ENCODE data around the gene MPHOSPH8.
"Not testable (repeated sequence)": the region's sequence is repeated elsewhere in the genome, so short reads cannot be mapped to it uniquely, and the experiment has no call there.

MPHOSPH8 gene

DNA sequence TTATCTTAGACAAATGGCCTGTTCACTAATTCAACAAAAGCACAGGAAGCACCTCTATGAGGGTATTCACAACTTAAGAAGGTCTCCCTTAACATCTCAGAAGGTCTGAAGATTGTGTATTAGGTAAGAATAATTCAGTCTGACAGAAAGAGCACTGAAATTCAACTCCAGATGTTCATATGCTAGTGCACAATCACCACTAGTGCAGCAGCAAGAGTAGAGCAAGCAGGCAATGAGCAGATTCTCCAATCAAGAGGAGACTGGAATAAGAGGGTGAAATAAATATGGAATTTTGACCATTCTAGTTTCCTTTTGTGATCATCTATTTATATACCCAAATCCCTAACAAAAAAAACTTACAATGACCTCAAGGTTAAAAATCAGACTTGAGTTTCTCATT lies 52.0 kb downstream of the MPHOSPH8 start:
- no peak for DNase-seq (ENCODE audit: low read depth in 3 of 3)

DNA sequence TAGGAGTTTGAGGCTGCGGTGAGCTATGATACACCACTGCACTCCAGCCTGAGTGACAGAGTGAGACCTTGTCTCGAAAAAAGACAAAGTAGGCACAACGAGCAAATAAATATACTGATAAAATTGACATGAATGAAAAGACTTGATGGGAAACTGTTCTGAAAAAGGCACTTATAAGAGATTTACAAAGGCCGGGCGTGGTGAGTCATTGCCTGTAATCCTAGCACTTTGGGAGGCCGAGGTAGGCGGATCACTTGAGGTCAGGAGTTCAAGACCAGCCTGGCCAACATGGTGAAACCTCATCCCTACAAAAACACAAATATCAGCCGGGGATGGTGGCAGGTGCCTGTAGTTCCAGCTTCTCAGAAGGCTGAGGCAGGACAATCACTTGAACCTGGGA lies 58.0 kb downstream of the MPHOSPH8 start:
- DNase-seq (ENCODE audit: low read depth in 3 of 3), result not testable (repeated sequence)

DNA sequence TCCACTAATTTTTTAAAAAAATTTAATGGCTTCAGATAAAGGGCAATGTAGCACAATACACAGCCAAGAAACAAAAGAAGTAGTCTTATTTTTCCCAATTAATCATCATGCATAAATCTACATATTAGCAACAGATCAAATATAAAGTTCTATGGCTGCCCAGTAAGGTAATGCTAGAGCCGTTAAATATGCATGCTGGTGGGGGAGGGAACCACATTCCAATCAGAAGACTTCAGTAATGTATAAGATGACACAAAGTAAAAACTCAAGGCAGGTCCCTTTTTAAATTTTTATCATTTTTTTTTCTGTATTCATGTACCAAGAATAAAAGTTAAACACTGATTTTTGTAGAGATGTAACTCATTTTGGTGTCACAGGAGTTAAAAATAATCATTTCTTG lies 62.0 kb downstream of the MPHOSPH8 start:
- no peak for DNase-seq (ENCODE audit: low read depth in 3 of 3)

DNA sequence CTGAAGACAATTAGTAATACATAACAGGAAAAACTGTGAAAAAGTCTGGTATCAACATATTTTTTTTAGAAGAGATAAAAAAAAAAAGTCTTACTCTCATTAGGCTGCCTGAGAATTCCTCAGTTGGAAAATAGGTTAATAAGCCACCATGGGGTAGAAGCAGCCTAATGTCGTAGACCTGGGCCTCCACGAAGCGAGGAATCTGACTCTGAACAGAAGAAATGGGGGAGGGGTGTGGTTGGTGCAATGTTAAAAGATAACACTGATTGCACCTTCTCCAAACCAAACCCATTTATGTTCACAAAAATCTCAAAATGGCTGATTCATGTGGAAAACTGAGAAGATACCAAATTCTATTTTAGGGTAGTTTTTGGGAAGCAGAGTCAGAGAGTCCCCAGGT lies 62.4 kb downstream of the MPHOSPH8 start:
- no peak for DNase-seq (ENCODE audit: low read depth in 3 of 3)

DNA sequence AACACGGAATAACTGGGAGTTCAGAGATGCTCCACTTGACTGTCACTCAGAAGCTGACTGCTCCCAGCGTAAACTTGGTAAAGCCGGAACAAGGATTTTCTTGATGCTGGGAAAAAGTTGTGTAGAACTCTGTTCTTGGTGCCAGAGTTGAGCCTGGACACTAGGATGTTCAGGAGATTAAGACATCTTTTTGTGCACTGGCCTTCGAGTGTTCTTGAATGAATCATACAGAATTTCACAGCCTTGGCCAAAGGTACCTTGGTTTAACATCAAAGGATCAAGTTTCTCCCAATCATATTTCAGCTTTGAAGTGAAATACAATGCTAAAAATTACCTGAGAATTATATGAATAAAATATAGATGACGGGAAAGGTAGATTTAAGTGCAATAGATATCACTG lies 67.5 kb downstream of the MPHOSPH8 start:
- DNase-seq (ENCODE audit: low read depth in 3 of 3), result not testable (repeated sequence)

DNA sequence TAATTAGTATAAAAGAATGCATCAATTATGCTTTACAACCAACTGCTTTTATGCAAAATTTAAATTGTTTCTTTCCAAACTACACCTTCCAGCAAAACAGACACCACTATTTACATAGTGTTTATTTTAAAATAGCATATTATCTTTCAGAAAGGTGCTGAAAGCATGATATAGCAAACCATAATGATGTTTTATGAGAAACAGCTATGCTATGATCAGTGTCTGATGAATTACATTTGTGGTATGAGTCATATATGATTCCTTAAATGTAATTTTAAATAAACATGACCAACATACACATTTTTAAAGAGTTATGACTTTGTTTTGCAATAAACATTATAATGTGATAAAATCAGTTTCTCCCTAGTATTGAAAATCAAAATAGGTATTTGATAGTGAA lies 68.2 kb downstream of the MPHOSPH8 start:
- not testable (repeated sequence) for DNase-seq (ENCODE audit: low read depth in 3 of 3)

DNA sequence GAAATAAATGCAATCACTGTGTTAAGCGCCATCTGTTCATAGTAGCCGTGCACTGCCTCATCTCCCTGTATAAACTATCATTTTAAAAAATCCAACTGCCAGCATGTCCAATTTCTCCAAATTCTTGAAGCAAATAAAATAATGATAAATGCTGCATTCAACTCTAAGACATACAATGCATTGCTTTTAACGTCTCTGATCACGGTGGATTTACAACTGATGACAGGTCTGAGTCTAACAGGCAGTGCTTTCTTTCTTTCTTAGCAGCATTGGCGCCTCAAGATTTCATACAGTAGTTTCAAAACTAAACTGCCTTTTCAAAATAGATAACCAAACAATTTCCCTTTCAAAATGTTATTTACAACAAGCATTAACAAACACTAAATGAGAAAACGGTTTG lies 70.8 kb downstream of the MPHOSPH8 start:
- not testable (repeated sequence) for DNase-seq (ENCODE audit: low read depth in 3 of 3)

DNA sequence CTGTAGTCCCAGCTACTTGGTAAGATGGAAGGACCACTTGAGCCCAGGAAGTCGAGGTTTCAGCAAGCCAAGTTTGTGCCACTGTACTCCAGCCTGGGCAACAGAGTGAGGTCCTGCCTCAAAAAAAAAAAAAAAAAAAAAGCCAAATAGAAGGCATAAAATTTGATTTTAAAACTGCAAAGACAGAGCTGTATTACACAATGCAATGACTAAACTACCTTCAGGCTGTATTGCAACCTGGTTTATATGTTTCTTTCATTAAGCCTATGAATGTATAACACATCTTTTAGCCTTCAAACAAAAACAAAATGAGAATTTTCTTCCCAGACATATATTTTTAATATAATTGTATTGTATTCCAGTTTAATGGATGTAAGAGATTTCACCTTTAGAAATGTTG lies 75.6 kb downstream of the MPHOSPH8 start:
- DNase-seq (ENCODE audit: low read depth in 3 of 3), result not testable (repeated sequence)

DNA sequence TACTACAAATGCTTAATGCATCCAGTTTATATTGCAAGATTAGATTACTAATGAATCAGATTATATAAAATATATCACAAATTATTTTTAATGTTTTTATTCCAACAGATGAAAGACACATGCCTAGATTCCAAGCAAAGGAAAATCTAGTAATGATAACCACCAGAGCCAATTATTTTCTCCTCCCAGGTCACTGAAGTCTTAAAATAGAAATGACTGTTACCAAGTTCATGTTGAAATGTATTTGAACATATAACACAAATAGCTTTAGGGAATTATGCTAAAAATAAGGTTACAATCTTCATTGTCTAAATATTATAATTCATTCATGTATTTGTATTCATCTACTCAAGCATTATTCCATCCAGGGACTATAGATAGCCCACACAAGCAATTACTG lies 76.3 kb downstream of the MPHOSPH8 start:
- not testable (repeated sequence) for DNase-seq (ENCODE audit: low read depth in 3 of 3)

DNA sequence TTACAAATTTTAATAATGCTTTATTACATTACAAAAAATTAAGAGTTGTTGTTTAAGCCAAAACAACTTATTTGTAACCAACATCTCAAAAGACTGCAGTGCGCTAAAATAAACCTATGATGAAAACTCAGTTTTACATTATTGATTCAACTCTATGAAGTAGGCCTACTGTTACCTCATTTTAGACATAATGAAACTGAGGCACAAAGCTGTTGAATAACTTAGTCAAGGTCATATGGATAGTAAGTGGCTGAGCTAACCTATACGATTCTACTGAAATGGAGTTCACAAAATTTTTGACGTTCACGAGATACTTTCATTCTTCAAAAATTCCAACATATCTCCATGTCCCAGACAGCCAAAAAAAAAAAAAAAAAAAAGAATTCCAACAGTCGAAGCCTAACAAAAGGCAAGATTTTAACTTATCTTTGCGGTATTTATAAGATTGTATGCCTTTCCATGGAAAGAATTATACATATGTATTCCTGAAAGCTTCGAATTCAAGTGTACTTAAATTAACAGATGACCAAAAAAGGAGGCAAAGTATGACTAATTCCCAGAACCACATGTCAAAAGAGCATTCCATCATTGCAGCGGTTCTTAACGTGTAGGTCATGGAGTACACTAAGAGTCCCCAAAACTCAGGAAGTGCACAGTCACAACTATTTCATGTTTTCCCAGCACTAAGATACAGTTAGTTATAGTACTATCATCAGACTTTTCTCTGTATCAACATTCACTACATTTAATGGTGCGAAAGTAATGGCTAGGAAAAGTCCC lies 79.9 kb downstream of the MPHOSPH8 start:
- no peak for DNase-seq (ENCODE audit: low read depth in 3 of 3)

DNA sequence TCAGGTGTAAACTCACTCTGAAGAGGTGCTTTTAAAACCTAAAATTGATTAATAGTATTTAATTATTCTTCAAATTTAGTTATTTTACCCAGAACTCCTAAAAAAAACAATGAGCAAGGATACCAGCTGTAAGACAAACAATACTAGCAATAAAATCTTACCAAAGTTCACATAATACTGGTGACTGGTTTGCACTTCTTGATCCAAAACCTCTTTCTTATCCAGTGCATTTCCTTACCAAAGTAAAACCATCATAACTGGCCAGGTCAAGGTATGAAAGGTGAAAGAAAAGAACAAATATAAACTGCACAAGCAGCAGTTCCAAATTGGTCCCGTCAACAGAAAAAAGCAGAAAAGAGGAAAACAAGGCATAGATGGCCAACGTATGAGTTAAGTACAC lies 86.6 kb downstream of the MPHOSPH8 start:
- DNase-seq (ENCODE audit: low read depth in 3 of 3), result no peak
